ENCODE data around the gene BOLA2. TPM values are rescaled to one million over a fixed set of nuclear protein-coding genes. Genes with fewer than 3 reads are reported as not detected.
"Not testable (repeated sequence)": the region's sequence is repeated elsewhere in the genome, so short reads cannot be mapped to it uniquely, and the experiment has no call there.

Gene BOLA2
- 10 to 100 TPM in 1 of 7 donors, 1 to 10 TPM in 6; 1.9 to 18.4 (median 7.8) TPM for total RNA-seq
- 1 to 10 TPM; 5.8 to 5.9 TPM for polyA plus RNA-seq
- long read RNA-seq, donor 1, partial matches to known transcripts: 0 of 2 reads
- long read RNA-seq, donor 1, other reads (novel, unspliced or antisense): 1 of 2 reads
- long read RNA-seq, donor 2, transcript BOLA2-201 (3 exons, 1,012 nt): major isoform, 12 of 12 reads
- long read RNA-seq, donor 2, partial matches to known transcripts: 0 of 12 reads
- long read RNA-seq, donor 2, other reads (novel, unspliced or antisense): 0 of 12 reads
- long read RNA-seq, donor 3, transcript BOLA2-201 (3 exons, 1,012 nt): major isoform, 11 of 14 reads
- long read RNA-seq, donor 3, partial matches to known transcripts: 3 of 14 reads
- long read RNA-seq, donor 3, other reads (novel, unspliced or antisense): 0 of 14 reads

DNA sequence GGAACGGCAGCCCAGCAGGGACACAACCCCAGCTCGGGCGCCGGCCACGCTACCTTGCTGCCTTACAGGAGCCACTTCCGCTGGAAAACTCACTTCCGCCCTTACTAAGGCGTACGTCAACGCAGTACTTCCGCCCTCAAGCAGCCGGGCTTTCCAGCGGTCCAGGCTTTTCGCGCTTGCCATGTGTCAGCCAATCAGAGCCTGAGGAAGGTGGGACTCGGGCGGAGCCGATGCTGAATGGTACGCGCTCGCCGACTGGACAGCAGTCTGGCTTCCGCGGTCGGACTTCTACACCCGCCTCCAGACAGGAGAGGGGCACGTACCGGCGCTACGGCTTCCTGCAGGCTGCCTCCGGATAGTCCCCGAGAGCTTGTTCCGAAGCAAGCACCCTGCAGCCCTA, at the start of gene BOLA2, which contains the start of gene SLX1B:
BOLA2 (minus strand) TSS at position 83 of the 400 bp plus-strand sequence. CDS start 98 bp downstream, outside the sequence.
SLX1B (plus strand) TSS at position 265 of the 400 bp plus-strand sequence.
- H3K4me1 ChIP-seq (ENCODE audit: insufficient read depth); H3K9me3 ChIP-seq; H3K36me3 ChIP-seq; H3K4me3 ChIP-seq; intact Hi-C loops (cut with DNase I); H3K27me3 ChIP-seq; DNase-seq; H3K27ac ChIP-seq: not testable (repeated sequence)
- WGBS, 3 donors: no CpG with 5 or more reads among the region's 33 CpGs

DNA sequence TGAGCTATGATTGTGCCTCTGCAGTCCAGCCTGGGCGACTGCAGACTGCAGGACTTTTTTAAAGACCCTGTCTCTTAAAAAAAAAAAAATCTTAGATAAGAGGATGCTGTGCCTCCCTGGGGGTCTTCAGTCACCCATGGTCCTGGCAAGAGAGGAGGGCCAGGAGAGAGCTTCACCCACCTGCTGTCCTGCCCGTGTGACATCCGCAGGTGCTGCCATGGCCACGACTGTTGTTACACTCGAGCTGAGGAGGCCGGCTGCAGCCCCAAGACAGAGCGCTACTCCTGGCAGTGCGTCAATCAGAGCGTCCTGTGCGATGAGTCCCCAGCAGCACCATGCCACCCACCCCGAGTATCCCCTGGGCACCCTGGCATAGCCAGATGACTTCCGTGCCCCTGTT, 28.1 kb upstream of the BOLA2 start:
- H3K4me3 ChIP-seq; H3K27ac ChIP-seq; H3K9me3 ChIP-seq; H3K27me3 ChIP-seq; H3K4me1 ChIP-seq (ENCODE audit: insufficient read depth); intact Hi-C loops (cut with DNase I); H3K36me3 ChIP-seq: not testable (repeated sequence)
- 73 to 84% (median 82%) methylated on average over 6 to 9 of the region's 12 CpGs for WGBS, 3 donors
- peak in 4 of 5 donors; percentile 8 to 34 (median 16) for DNase-seq

DNA sequence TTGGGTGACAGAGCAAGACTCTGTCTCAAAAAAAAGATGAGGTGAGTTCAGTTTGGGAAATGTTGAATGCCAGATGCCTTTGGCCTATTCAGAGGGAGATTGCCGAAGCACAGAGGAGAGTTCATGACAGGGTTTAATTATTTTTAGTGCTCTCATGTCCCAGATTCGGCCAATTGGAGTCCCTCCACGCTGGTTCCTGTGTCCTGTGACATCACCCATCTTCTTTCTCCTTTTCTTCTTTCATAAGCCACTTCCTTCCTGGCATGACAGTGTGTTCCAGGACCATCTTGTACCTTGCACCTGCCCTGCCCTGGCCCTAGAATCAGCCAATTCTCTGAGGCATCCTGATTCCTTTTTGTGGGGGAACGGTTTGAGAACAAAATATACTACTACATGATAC, 17.9 kb upstream of the BOLA2 start:
- intact Hi-C loops (cut with DNase I); H3K27ac ChIP-seq; H3K9me3 ChIP-seq; H3K4me3 ChIP-seq; H3K27me3 ChIP-seq; H3K36me3 ChIP-seq; H3K4me1 ChIP-seq (ENCODE audit: insufficient read depth); DNase-seq: not testable (repeated sequence)
- WGBS, 3 donors: no CpG with 5 or more reads among the region's 4 CpGs

DNA sequence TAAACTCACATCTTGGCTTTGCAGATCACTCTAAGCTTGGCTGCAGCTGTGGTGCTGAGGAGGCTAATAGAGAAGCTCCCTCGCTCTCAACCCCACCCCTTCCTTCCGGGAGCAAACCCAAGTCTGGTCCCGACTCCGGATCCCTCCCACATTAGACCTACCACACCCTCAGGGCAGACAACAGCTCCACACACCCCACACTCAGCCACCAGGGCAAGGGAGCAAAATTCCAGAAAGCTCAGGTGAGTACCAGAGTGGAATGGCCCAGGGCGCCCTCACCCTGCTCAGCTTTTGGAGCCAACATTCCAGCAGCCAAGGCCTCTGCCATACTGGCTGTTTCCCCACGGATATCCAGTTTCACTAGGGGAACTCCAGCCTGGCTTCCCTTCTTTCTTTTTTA, 15.5 kb upstream of the BOLA2 start:
- H3K27me3 ChIP-seq; H3K4me1 ChIP-seq (ENCODE audit: insufficient read depth); H3K36me3 ChIP-seq; H3K4me3 ChIP-seq; H3K9me3 ChIP-seq; intact Hi-C loops (cut with DNase I): not testable (repeated sequence)
- DNase-seq: peak; percentile 59 to 86 (median 76)
- H3K27ac ChIP-seq: peak overlapping the region in 1 of 2 donors; percentile 41
- 3 to 4% (median 4%) methylated on average over 5 to 6 of the region's 6 CpGs for WGBS, 3 donors

DNA sequence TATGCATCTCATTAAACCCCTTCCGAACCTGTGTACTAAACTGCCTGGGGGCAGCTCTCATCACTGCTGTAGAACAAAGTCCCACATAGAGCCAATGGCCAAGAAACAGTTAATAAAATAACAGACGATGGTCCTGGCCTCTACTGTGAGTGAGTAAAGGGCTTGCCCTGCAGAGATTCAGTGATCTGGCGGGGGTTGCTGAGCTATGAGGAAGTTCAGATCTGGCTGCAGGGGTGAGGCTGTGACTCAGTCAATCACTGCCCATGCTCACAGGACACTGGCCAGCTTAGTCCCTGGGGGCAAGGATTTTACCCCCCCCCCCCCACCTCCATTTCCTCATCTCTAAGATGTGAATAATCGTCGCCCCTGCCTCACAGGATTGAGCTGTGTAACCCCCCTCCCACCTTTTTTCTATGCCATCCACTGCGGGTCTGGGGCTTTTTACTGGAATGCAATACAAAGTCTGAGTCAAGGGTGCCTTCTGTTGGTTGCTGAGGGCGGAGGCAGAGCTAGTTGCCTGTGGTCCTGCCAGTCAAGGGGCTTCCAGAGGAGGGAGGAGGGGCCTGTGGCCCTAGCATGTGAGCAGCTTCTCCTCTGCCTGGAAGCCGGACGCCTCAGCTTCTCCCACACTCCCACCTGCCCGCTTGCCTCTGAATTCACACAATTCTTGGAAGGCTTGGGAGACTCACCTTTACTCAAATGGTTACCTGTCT, 13.7 kb upstream of the BOLA2 start:
- DNase-seq; intact Hi-C loops (cut with DNase I); H3K27ac ChIP-seq; H3K4me1 ChIP-seq (ENCODE audit: insufficient read depth); H3K36me3 ChIP-seq; H3K27me3 ChIP-seq; H3K4me3 ChIP-seq; H3K9me3 ChIP-seq: not testable (repeated sequence)
- WGBS, 3 donors: no CpG with 5 or more reads among the region's 10 CpGs

DNA sequence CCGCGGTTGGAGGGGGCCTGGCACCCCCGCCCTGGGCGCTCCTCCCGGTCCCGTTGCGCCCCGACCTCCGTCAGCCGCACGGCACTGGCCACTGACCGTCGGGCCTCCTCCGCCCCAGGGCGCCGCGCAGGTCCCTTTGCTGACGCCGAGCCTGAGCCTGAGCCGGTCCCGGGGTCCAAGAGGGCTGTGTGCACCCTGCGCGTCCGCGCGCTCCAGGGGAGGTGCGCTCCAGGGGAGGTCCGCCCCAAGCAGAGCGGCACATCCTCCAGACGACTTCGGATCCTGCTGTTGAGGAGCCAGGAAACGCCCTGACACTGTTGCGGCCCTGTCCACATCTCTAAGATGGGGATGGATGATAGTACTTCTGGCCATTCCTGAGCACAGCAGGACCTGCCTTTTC, 12.8 kb upstream of the BOLA2 start:
- H3K4me1 ChIP-seq (ENCODE audit: insufficient read depth); H3K4me3 ChIP-seq; intact Hi-C loops (cut with DNase I); H3K27me3 ChIP-seq; H3K9me3 ChIP-seq; DNase-seq; H3K27ac ChIP-seq; H3K36me3 ChIP-seq: not testable (repeated sequence)
- WGBS, 3 donors: no CpG with 5 or more reads among the region's 33 CpGs

DNA sequence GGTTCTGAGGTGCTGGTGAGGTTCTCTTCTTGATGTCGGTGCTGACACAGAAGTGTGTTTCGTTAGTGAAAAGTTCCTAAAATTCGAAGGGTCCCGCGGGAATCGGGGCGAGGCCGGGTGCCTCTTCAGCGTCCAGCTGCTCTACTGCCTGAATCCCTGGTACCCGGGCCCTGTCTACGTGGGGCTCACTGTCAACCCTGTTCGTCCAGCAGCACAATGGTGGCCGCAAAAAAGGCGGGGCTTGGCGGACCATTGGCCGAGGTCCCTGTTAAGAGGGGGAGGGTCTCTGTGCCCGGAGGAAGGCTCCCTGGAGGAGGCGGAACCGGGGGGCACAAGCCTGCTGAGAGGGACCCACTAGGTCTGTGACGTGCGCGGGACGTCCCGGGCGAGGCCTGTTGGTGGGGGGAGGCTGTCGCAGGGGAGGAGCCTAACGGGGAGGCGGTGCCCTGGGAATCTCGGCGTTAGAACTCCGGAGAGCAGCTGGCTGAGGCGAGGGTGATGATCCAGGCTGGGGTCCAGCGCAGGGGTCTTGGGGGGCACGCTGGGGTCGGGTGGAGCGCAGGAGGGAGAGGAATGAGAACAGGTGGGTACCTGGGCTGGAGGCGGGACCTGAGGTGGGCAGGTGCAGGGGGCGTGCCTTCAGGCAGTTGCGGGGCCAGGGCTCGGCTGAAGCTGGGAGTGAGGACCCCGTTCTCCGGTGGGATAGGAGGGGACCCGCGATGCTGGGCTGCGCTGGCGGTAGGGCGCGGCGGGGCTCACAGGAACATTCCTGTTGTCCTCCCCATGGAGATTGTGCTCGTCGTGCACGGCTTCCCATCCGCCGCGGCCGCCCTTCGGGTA, 12.1 kb upstream of the BOLA2 start:
- intact Hi-C loops (cut with DNase I); H3K9me3 ChIP-seq; H3K4me1 ChIP-seq (ENCODE audit: insufficient read depth); H3K4me3 ChIP-seq; H3K27ac ChIP-seq; H3K27me3 ChIP-seq; H3K36me3 ChIP-seq; DNase-seq: not testable (repeated sequence)
- no CpG with 5 or more reads among the region's 57 CpGs for WGBS, 3 donors

DNA sequence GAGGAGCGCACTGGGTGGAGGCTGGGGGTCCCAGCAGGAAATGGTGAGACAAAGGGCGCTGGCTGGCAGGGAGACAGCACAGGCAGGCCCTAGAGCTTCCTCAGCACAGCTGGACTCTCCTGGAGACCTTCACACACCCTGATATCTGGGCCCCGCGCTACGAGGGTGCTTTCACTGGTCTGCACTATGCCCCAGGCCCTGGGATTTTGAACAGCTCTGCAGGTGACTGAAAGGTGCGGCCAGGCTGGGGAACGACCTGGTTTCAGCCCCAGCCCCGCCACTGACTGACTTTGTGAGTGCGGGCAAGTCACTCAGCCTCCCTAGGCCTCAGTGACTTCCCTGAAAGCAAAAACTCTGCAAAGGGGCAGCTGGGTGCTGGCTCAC, 6.5 kb upstream of the BOLA2 start:
- H3K4me1 ChIP-seq (ENCODE audit: insufficient read depth); H3K36me3 ChIP-seq; H3K9me3 ChIP-seq; H3K27me3 ChIP-seq; H3K4me3 ChIP-seq; DNase-seq; H3K27ac ChIP-seq; intact Hi-C loops (cut with DNase I): not testable (repeated sequence)
- no CpG with 5 or more reads among the region's 9 CpGs for WGBS, 3 donors

DNA sequence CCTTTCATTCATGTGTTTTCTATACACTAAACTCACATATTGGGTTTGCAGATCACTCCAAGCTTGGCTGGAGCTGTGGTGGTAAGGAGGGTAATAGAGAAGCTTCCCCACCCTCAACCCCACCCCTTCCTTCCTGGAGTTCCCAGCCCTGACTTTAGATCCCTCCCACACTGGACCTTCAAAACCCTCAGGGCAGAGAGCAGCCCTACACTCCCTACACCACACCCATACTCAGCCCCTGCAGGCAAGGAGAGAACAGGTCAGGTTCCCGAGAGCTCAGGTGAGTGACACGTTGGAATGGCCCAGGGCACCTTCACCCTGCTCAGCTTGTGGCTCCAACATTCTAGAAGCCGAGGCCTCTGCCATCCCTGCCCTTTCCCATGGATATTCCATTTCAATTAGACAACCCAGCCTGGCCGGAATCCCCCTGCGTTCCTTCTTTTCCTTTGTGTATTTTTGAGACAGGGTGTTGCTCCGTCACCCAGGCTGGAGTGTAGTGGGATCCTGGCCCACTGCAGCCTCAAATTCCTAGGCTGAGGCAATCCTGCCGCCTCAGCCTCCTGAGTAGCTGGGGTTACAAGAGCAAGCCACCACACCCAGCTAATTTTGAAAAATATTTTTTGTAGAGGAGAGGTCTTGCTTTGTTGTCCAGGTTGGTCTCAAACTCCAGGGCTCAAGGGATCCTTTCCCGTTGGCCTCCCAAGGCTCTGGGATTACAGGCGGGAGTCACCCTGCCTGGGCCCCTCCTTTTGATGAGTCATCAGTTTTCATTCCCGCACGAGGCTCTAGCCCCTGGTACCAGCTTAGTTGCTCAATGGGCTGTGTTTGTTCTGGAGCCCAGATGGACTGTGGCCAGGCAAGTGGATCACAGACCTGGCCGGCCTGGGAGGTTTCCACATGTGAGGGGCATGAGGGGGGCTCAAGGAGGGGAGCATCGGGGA, 5.8 kb upstream of the BOLA2 start, which contains the start of gene SULT1A4:
SULT1A4 (plus strand) TSS at position 208 of the 941 bp plus-strand sequence. CDS start 1,473 bp downstream, outside the sequence.
- DNase-seq; intact Hi-C loops (cut with DNase I); H3K4me3 ChIP-seq; H3K27ac ChIP-seq; H3K4me1 ChIP-seq (ENCODE audit: insufficient read depth); H3K9me3 ChIP-seq; H3K36me3 ChIP-seq; H3K27me3 ChIP-seq: not testable (repeated sequence)
- WGBS, 3 donors: no CpG with 5 or more reads among the region's 13 CpGs

DNA sequence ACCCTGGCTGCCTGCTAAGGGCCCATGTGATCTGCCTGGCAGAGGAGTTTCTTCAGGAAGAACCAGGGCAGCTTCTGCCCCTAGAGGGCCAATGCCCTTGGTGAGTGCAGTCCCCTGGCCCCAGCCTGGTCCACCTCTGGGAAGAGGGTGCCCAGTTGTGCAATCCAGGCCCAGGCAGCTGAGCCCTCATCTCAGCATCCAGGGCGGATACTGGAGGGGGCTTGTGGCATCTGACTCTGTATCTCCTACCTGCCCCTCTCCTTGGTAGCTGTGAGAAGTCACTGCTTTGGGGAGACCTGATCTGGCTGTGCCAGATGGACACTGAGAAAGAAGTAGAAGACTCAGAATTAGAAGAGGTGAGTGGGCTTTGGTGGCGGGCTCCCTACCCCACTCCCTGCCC, 3.5 kb upstream of the BOLA2 start:
- 100% methylated on average over 1 of the region's 2 CpGs; no CpG with 5 or more reads in 2 of the 3 donors for WGBS, 3 donors
- intact Hi-C loops (cut with DNase I): not testable (repeated sequence)
- peak in 1 of 5 donors; percentile 14 for DNase-seq

More for the DNA sequence above, 3.5 kb upstream of the BOLA2 start:
- not testable (repeated sequence) for H3K27me3 ChIP-seq; H3K4me1 ChIP-seq (ENCODE audit: insufficient read depth); H3K36me3 ChIP-seq; H3K27ac ChIP-seq; H3K4me3 ChIP-seq; H3K9me3 ChIP-seq

Measured in ovary (tissue), 10 donors.